GM18909 (cell line): ENCODE data around the gene SLC35F3.
A peak's percentile ranks its signal among the peaks of the same experiment; 100 is the strongest.
"Not testable (repeated sequence)": the region's sequence is repeated elsewhere in the genome, so short reads cannot be mapped to it uniquely, and the experiment has no call there.

Experiments
- ATAC-seq: cut with Tn5 transposase; IDR thresholded peaks from one replicate; pipeline ENCODE4 v1.9.1; 2021; ENCODE audit warnings: mild to moderate bottlenecking; ENCODE audit not compliant: unreplicated experiment, poor library complexity

SLC35F3 gene

DNA sequence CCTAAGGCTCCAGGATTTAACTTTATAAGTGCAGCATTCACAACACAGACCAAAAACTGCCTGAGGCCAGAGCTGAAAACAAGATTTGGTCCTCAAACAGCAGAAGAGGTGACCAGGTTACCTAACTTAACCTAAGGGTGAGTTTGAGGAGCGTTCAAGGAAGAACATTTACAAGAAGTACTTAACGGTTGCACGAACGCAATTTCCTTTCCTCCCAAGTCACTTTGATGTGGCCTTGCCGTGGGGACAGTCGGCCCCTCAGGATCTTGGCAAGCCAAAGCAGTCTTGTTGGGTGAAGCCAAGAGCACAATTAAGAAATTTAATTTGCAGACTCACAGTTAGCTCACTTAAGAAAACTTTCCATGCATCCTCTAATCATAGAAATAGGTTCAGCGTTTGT is 266.1 kb downstream of the SLC35F3 start:
- ATAC-seq = no peak

DNA sequence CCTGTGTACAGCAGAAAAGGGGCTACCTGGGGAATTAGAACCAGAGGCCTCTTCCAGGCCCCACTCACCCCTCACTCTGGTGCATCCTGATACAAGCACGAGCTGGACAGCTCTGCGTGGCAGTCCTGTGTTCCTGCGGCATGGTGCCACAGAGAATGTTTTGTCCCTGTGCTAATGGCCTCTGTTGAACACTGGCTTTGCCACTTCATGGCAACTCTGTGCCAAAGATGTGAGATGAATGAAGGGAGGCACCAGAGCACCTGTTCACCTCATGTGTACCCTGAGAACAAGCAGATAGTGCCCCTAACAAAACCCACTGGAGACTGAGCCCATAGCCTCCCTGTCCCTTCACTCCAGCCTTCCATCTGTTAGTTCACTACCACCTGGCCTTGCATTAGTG is 269.5 kb downstream of the SLC35F3 start:
- no peak for ATAC-seq

DNA sequence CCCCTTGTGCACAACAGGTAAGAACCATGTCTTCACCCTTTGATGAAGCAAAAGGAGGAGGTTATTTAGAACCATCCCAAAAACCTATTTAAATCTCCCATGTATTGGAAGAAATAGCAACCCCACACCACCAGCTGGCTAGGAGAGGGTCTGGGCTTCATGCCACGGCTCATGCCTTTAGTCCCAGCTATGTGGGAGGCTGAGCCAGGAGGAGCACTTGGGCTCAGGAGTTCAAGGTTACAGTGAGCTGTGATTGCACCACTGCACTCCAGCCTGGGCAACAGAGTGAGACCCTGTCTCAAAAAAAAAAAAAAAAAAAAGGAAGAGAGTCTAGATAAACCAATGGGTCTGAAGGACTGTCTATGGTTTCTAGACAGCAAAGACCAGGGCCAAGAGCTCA is 270.9 kb downstream of the SLC35F3 start:
- no peak for ATAC-seq

DNA sequence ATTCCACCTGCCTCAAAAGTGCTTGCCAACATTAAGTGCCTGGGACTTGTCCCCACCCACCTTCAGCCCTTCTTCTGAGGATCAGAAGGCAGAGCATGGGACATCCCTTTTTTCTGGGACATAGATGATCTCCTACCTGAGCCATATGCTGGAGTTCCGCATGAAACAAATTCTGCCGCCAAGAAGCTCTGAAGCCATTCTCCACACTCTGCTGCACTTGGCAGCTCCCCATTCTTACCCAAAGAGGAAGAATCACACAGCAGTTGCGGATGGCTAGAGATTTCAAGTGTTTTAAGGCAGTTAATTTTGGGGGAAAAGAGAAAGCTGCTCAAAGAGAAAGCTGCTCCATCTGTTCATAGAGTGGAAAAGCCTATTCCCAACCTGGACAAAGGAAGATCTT is 271.5 kb downstream of the SLC35F3 start:
- ATAC-seq = no peak

DNA sequence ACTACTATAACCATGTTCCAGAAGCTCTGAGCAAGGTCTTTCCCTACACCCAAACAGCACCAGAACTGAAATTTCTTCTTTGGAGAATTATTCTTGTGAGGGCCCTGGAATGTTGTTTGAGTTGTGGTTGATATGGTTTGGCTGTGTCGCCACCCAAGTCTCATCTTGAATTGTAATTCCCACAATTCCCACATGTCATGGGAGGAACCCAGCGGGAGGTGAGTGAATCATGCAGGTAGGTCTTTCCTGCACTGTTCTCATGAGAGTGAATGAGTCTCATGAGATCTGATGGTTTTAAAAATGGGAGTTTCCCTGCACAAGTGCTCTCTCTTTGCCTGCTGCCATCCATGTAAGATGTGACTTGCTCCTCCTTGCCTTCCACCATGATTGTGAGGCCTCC is 272.4 kb downstream of the SLC35F3 start:
- ATAC-seq = not testable (repeated sequence)

DNA sequence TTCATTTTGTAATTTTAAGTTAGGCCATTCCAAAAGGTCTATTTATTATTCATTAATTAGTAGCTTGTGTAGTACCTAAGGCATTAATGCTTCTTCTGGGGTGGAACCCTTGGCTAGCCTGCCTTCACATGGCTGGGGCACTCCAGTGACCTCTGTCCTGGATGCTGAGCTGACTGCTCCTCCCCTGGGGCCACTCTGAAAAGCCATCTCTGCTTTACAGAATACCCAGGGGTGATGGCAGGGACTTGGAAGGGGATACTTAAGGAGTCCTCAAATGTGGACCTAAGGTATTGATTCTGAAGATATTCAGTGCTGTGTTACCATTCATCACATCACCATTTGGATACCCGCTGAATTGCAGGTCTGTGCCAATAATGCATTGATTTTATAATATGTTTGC is 281.0 kb downstream of the SLC35F3 start:
- ATAC-seq = no peak

DNA sequence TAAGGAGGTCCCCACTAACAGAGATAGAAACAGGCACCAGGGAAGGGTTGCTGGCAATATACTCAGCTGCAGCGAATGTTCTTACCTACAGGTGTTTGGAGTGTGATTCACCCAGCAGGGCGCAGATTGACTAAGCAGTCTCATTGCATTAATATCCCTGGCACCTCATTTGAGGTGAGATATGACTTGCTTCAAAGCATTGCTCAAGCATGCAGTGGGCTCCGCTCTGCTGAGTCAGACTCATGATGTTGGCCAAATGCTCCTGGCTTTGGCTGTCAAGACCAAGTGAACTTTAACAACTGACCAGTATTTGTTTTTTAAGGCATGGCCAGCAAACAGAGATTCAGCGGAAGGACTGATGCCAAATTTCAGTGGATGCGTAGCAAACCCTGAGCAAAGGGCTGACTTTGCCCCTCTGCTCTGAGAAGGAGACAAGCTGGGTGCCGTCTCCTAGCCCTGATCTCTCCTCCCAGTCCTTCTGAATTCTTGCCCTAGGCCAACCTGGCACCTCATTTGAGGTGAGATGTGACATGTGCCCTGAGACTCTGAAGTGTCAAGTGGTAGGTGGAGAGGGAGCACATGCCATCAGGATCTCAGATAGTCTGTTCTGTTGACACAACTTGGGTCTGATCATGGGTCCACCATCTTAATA is 281.7 kb downstream of the SLC35F3 start:
- no peak for ATAC-seq

DNA sequence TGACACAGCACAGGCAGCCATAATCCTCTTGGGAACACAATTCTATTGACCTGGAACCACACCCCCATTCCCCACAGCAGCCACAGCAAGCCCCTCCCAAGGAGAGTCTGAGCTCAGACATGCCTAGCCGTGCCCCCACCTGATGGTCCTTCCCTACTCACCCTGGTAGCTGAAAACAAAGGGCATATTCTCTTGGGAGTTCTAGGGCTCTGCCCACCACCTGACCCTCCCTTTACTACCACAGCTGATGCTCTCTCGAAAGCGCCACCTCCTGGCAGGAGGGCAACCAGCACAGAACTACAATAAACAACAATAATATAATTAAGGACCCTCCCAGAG is 283.9 kb downstream of the SLC35F3 start:
- no peak for ATAC-seq

DNA sequence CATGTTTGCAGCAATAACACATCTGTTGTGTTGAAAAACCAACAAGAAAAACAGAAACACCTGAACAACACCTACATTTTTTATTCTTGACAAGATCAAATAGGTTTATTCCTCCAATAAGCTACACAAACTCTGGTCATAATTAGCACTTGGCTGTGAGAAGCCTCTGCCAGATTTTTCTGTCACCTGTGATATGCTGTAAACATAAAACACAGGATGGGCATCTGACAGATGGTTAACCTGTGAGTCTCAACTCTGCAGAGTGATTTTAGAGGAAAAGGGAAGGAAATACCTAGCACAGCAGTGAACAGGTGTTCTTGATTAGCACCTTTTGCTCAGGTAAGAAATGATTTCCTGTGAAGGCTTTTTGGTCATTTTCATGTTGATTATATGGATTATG is 293.4 kb downstream of the SLC35F3 start:
- no peak for ATAC-seq

DNA sequence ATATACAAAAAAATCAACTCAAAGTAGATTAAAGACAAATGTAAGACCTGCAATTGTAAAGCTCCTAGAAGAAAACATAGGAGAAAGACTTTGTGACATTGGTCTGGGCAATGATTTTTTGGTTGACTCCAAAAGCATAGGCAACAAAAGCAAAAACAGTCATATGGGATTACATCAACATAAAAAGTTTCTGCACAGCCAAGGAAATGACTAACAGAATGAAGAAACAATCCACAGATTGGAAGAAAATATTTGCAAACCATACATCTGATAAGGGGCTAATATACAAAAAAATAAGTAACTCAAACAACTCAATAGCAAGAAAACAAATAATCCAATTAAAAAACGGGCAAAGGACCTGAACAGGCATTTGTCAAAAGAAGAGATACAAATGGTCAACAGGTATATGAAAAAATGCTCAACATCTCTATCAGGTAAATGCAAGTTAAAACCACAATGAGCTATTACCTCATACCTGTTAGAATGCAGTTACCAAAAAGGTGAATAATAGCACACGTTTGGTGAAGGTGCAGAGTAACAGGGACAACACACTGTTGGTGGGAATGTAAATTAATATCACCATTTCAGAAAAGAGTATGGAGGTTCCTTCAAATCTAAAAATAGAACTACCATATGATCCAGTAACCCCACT is 295.1 kb downstream of the SLC35F3 start:
- ATAC-seq = no peak

DNA sequence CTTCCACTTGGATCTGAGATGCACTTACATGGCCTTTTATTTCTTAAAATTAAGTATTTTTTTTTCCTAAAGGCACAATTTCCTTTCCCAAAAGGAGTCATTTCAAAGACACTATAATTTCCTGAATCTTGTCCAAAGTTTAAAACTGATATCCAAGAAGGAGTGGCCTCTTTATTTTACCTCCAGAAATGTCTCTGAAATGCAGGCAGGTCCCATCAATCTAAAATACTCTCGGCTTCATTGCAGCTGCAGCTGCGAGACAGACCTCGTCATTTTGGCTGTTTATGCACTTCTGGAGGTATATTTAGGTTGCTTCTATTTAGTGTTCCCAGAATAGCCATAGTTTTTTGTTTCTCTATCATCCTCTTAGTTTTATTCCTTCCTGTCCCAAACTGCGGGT is 296.1 kb downstream of the SLC35F3 start:
- ATAC-seq = no peak

DNA sequence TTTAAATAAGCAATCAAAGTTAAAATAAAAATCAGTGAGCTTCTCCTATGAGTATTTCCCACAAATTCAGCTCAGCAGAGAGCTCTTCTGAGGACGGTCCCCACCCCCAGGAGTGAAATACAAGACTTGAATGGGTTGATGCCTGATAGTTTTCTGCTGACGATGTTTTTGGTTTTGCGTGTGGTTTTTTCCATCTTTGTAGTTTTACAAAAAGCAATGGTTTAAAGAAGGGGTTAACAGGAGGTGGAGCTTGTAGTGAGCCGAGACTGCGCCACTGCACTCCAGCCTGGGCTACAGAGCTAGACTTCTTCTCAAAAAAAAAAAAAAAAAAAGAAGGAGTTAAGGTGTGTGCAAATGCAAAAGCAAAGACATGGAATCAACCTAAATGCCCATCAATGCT is 297.1 kb downstream of the SLC35F3 start:
- no peak for ATAC-seq

DNA sequence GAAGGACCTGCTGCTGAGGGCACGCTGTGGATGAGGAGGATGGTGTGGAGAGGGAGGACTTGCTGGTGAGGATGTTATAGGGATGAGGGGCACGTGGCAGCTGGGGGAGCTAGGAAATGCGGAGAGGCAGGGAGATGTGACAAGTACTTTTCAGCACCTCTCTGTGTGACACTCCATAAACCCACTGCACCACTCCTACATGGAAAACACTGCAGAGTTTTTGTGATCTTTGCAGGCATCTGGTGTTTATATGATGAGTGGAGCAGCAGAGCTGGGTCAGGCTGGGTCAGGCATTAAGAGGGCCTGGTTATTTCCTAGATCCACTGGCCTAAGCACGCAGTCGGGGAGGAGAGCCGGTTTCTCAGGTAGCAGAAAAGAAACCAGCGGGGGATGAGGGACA is 301.5 kb downstream of the SLC35F3 start:
- no peak for ATAC-seq

DNA sequence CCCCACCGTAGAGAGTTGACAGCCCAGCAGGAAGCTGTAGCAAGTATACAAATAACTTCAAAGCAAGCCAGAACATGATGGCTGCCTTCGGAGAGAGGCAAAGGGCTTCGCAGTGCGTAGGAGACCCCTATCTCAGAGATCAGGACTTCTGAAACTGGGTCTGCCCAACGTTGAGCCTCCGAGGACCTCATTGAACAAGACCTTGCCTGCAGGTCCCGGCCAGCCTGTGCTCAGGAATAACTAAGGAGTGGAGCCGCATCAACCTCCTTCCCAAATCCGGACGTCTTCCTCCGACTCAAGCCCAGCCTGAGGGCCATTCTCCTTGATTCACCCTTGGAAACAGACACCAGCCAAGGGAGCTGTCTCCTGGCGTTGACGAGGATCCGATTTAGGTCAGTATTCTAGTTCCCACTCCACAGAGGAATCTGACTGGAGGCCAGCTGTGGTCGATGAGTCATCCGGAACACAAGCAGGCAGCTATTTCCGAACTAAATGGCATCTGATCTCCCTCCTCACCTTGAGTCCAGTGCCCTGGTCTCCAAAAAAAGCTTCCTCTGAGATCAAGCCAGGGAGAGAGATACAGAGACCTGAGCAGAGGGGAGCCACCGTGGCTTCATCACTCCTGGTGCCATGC is 302.3 kb downstream of the SLC35F3 start:
- no peak for ATAC-seq

DNA sequence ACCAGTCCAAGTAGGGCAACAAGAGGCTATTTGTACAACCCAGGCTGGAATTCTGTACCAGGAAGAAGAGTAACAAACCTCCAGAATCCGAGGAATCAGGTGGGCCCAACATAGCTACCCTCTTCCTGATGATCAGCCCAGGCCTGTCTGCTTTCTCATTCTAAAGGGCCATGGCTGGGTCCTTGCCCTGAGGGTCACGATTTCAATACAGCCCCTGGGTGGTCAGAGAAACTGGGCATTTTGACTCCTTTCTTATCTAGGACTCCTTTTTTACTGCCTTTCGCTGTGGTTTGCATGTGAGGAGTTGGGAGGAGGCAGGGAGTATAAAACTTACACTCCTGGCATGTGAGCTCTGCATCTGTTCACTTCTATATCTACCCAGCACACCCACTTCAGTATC is 303.9 kb downstream of the SLC35F3 start:
- no peak for ATAC-seq

DNA sequence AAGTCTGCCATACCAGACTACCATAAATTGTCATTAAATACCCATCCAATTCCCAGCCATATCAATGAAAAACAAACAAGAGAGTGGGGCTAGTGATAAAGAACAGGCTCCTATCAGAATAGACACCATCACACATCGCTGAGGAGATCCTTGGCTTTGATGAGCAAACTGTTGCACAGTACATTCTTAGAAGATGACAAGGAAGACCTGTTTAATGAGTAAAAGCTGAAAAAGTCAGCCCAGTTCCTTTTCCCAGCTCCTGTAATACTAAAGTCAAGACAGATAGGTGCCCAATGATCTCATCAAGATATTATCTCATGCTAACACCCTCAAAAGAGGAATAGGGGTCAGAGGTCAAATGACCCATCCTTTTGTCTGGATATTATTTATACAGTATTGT is 304.3 kb downstream of the SLC35F3 start:
- no peak for ATAC-seq

DNA sequence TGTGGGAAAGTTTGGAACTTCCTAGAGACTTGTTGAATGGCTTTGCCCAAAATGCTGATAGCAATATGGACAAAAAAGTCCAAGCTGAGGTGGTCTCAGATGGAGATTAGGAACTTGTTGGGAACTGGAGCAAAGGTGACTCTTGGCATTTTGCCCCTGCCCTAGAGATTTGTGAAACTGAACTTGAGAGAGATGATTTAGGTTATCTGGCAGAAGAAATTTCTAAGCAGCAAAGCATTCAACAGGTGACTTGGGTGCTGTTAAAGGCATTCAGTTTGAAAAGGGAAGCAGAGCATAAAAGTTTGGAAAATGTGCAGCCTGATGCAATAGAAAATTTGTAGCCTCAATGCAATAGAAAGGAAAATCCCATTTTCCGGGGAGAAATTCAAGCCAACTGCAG is 306.0 kb downstream of the SLC35F3 start:
- ATAC-seq = not testable (repeated sequence)

DNA sequence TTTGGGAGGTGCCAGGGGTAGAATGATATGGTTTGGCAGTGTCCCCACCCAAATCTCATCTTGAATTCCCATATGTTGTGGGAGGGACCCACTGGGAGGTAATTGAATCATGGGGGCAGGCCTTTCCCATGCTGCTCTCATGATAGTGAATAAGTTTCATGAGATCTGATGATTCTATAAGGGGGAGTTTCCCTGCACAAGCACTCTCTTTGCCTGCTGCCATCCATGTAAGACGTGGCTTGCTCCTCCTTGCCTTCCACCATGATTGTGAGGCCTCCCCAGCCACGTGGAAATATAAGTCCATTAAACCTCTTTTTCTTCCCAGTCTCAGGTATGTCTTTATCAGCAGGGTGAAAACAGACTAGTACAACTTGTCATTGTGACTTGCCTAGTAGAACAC is 307.4 kb downstream of the SLC35F3 start:
- ATAC-seq = not testable (repeated sequence)

DNA sequence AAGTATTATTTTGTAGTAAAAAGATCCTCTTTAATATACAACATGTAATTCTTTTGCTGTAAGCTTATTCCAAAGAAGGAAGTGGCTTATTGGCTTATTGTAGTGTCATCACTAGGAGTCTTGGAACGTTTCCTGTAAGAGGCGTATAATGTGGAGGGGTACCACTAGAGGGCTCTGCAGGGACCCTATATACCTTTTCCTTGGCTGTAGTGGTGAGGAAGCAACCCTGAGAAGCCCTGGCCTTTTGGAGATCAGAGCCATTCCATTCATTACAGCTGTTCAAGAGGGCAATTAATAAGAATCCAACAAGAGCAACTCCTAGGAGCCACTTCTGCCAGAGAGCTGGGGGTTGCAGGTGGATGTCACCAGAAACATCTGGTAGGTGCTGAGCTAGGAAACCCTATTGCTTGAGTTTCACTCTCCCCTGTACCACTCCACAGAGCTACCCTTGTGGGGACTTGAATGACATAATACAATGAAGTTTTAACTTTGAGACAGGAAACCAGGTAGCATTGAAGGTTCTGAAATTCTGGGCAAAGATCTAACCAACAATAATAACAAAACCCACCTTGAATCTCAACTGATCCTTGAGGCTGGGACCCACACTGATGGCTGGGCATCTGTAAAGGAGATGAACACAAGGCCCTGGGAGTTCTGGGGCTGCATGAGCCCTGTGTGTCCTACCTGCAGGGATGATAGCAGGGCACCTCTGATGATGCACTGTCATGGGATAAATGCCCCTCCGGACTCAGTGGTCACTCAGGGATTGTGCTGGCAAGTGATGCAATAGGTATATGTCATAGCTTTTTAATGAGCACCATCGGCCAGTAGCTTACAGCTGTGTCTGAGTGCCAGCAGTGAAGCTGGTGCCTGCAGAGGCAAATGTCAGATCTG is 308.5 kb downstream of the SLC35F3 start:
- ATAC-seq = peak; percentile 51

DNA sequence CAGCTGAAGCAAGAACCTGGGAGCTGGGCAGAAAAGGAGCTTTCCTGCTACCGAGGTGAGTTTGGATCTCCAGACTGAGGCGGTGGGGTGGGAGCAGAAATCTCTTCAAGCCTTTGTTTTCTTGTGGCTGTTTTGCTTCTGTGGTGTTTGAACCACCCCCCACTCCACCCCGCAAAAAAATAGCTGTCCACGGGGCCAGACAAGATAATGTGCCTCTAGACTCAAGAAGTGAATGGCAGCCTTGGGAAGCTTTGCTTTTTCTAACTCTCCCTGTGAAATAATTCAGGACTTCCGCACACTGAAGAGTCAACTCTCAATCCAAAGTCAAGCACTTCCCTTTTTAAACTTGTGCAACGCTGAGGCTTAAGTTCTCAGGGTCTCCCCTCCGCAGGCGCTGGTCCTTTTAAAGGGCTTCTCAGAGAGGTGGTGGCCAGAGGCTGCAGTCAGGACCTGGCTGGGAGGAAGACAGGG is 309.2 kb downstream of the SLC35F3 start:
- no peak for ATAC-seq
